Measurements from ENCODE around the gene DIP2C.
A peak's percentile ranks its signal among the peaks of the same experiment; 100 is the strongest.

Gene DIP2C

GRCh38 chr10:435397-435796, 254.1 kb downstream of the DIP2C start:
- DNase-seq: no peak

- no peak for DNase-seq
These were observed 259.8 kb downstream of the DIP2C start for GRCh38 chr10:429696-430095.

DNA sequence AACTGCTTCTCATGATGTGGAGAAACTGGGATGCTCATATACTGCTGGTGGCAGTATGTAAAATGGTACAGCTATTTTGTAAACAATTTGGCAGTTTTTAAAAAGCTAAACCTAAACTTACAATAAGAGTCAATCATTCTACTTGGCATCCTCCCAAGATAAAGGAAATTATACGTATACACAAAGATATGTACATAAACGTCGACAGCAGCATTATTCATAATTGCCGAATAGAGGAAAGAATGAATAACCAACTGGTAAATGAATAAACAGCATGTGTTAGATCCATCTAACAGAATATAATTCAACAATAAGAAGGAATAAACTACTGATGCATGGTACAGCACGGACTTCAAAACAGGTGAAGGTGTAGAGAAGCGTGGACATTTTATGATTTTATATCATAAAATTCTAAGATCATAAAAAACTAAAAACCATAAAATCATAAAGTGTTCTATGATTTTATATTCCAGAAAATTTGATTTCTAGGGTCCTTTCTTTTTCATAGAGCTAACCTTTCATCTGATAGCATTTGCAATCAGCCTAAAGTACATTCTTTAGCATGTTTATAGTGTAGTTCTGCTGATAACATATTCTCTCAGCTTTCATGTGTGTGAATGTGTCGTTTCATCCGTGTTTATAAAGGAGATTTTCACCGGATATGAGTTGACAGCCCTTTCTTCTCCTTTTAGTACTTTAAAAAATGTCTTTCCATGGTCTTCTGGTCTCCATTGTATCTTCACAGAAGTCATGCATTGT, 261.5 kb downstream of the DIP2C start:
- no peak for DNase-seq

DNA sequence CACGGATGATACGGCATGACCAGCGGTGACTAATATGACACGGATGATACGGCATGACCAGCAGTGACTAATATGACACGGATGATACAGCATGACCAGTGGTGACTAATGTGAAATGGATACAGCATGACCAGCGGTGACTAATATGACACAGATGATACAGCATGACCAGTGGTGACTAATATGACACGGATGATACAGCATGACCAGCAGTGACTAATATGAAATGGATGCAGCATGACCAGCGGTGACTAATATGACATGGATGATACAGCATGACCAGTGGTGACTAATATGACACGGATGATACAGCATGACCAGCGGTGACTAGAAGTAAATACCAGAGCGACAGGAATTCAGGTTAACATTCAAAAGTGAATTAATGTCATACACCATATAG, 264.1 kb downstream of the DIP2C start:
- DNase-seq: peak; percentile 38

DNA sequence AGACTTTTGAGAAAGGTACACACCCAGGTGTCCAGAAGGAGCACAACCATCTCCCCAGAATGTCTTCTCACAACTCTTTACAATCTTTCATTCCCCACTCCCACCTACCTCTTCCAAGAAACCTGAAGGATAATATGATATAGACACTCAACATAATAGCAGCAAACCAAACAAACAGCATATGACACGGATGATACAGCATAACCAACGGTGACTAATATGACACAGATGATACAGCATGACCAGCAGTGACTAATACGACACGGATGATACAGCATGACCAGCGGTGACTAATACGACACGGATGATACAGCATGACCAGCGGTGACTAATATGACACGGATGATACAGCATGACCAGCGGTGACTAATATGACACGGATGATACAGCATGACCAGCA, 264.7 kb downstream of the DIP2C start:
- peak; percentile 9 for DNase-seq

- no peak for DNase-seq
These were observed 266.3 kb downstream of the DIP2C start for GRCh38 chr10:423178-423577.

GRCh38 chr10:422675-423074, 266.8 kb downstream of the DIP2C start:
- DNase-seq: no peak

GRCh38 chr10:422241-422640, 267.2 kb downstream of the DIP2C start:
- no peak for DNase-seq

GRCh38 chr10:421170-421569, 268.3 kb downstream of the DIP2C start:
- DNase-seq: no peak

- no peak for DNase-seq
These were observed 269.0 kb downstream of the DIP2C start for GRCh38 chr10:420154-421121.

GRCh38 chr10:418894-419293, 270.6 kb downstream of the DIP2C start:
- DNase-seq: no peak

DNA sequence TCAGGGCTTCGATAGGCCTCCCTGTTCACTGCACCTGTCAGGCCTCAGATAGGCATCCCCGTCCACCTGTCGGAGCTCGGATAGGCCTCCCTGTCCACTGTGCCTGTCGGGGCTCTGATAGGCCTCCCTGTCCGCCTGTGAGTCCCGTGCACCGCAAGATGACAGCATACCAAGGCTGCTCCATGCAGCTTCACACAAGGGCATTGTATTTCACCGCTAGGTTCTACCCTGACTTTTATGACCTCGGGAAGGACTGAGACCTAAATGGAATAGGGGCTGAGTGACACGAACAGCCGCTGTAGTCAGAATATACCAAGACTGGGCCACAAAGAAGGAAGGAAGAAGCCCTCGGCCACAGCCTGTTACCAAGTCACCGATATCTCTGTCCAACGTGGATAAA, 271.2 kb downstream of the DIP2C start:
- DNase-seq: no peak

DNA sequence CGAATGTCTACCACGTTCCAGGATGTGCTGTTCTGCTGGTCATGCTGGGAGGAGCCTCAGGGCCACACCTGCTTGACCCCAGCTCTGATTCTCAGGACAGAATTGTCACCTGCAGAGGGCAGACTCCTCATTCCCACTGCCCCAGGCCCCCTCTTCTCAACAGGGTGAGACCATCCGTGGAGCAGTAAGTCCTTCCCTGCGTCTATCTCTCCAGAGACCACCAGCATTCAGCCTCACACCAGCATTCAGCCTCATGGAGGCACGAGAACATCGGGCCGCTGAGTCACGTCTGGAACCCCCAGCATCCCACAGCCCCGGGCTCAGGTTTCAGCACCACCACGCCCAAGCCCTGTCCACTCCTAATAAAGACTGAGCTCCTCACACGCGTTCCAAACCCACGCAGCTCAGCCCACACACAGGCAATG, 273.4 kb downstream of the DIP2C start:
- no peak for DNase-seq

- DNase-seq: no peak
These were observed 275.8 kb downstream of the DIP2C start for GRCh38 chr10:413662-414071.

- DNase-seq: no peak
These were observed 277.4 kb downstream of the DIP2C start for GRCh38 chr10:412109-412508.

DNA sequence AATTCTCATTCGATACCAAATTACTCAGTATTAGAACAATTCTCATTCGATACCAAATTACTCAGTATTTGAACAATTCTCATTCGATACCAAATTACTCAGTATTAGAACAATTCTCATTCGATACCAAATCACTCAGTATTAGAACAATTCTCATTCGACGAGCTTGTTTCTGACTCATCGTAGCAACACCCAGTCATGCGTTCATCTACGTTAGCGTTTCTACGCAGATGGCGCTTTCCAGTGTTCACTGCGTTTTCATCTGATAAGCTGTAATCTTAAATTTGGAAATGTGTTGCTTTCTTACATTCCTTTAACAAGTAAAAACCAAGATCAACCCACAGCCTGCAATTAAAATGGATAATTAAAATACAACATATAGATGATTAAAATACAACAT, 277.9 kb downstream of the DIP2C start:
- DNase-seq: no peak

DNA sequence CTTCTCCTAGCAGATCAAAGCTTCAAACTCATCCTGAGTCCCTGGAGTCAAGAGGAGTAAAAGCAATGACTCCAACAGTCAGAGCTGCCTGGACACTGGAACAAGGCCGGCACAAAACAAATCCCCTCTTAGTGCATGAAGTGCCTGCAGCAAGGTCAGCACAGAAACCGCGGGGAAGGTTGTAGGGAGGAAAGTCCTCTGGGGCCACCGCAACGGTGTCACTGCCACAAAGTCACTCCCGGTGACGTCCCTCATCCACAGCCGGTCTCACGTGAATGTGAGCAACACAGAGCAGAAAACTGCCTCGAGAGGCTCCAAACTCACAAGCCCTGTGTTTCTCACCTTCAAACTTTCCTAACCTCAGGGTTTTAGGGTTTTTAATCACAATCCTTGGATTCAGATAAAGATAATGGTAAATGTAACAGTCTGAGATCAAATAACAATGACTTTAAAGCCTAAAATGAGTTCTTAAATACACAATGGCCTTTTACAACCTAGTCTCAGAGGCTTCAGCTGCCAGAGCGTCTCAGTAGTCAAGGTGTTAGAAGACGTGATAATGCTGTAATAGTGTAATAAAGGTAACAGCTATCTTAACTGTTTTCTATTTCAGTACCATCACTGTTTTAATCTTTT, 279.9 kb downstream of the DIP2C start:
- DNase-seq: no peak

- no peak for DNase-seq
These were observed 281.2 kb downstream of the DIP2C start for GRCh38 chr10:408236-408635.

DNA sequence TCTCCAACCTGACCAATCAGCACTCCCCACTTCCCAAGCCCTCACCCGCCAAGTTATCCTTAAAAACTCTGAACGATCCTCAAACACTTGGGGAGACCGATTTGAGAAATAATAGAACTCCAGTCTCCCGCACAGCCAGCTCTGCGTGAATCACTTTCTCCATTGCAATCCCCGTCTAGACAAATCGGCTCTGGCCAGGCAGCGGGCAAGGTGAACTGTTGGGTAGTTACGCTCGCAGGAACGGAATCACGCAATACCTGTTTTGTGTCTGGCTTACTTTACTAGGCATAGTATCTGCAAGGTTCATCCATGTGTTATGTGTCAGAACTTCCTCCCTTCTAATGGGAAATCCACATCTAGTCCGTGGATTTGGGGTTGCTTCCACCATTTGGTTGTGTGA, 282.5 kb downstream of the DIP2C start:
- no peak for DNase-seq

DNA sequence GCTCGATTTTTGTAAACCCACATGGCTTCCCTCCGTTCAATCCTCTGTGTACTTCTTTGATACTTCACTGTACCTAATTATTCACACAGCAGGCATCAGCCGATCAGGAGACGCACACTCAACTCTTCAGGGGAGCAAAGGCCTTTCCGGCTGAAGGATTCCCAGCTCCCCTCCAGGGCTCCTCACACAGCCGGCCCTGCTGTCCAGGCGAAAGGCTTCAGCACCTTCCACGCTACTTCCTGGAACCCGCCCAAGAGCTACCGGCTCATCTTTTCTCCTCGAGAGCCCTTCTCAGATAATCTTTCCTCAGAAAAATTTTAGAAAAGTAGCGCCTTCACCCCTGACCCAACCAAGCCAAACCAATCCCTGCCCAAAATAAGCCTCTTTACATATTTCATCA, 283.8 kb downstream of the DIP2C start:
- DNase-seq: no peak

- DNase-seq: no peak
These were observed 284.5 kb downstream of the DIP2C start for GRCh38 chr10:404991-405390.

DNA sequence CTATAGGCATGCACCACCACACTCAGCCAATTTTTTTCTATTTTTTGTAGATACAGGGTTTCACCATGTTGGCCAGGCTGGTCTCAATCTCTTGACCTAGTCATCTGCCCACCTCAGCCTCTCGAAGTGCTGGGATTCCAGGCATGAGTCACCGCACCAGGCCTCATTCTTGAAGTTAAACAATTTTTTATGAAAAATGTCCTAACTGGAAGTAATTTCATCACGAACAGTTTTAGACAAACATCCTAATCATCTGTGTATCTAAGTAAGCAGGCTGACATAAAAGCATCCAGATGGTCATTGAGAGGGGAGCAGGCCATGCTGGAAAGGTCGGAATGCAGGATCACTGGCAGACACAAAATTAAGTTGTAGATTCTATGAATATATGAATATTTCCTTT, 285.1 kb downstream of the DIP2C start:
- DNase-seq: no peak

- DNase-seq: no peak
These were observed 290.5 kb downstream of the DIP2C start for GRCh38 chr10:398954-399353.
